GM18502 (cell line): ENCODE data around the gene TMEM250.

Source experiments
- ATAC-seq: cut with Tn5 transposase; IDR thresholded peaks from one replicate; pipeline ENCODE4 v1.9.1; 2021; ENCODE audit warnings: mild to moderate bottlenecking; ENCODE audit not compliant: unreplicated experiment, poor library complexity

The TMEM250 gene

DNA sequence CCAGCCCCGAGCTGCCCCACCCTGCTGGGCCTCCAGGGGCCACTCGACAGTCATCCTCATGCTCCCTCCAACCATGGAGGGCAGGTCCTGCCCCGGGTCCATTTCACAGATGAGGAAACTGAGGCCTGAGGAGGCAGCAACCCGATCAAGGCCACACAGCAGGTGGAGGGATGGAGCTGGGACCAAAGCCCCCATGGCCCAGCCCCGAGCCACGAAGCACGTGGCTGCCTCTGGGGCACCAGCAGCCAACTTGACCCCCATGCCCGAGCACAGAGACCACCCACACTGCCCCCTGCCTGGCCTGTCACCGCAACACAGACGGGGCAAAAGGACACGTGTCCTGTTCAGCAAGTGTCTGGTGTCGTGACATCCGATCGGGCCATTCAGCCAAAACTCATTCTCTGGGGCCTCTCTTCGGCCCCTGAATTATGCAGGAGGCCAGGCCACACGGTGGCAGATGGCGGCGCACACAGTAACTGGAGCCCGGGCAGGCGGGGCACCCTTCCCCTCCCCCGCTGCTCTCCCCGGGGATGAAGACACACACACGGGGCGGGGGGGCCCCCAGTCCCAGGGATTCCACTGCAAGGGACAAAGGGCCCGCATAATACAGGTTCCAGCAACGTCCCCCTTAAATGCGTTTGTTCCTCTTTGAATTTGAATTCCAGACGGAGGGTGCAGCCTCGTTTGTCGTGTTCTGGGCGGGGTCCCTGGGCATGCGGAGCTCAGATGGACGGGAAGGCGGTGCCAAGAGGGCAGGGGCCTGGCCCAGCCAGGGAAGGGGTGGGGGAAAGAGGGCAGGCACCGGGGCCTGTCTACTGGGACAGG lies 29.4 kb upstream of the TMEM250 start:
- no peak for ATAC-seq

GRCh38 chr9:136147038-136147889 lies 28.6 kb upstream of the TMEM250 start:
- no peak for ATAC-seq

GRCh38 chr9:136146126-136147037 lies 27.7 kb upstream of the TMEM250 start:
- ATAC-seq, result no peak

GRCh38 chr9:136145580-136145979 lies 26.9 kb upstream of the TMEM250 start:
- no peak for ATAC-seq

DNA sequence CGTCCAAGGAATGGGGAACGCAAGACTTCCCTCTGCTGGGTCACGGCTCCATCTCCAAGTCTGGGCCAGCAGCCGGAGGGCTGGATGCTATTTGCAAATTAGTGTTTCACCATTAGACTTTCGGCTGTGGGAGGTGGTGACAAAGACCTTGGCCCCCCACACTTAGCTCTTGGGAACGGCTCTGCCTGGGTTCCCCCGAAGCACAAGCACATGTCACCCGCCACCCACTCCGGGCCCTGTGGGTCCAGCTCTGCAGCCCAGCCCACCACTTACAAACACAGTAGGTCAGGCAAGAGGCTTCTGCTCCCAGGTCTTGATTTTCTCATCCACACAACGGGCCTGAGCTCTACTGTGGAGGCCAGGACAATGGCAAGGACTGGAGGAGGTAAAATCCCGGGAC lies 25.8 kb upstream of the TMEM250 start:
- ATAC-seq, result no peak

- ATAC-seq, result no peak
These were observed 24.7 kb upstream of the TMEM250 start for GRCh38 chr9:136143215-136144001.

DNA sequence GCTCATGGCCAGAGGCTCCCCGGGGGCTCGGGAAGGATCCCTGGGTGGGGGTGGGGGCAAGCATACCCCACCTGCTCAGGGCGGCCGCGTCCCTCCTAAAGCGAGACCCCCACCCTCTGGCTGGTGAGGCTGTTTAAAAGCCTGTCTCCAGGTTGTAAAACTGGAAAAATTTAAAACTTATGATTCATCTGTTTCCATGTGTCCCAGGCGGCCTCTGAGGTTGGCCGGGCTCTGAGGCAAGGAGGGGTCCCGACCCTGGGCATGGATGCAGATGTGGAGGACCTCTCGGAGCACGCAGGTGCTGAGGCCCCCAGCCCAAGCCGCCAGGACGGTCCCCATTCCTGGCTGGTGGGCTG lies 24.2 kb upstream of the TMEM250 start:
- ATAC-seq, result no peak

GRCh38 chr9:136142414-136142796 lies 23.7 kb upstream of the TMEM250 start:
- no peak for ATAC-seq

DNA sequence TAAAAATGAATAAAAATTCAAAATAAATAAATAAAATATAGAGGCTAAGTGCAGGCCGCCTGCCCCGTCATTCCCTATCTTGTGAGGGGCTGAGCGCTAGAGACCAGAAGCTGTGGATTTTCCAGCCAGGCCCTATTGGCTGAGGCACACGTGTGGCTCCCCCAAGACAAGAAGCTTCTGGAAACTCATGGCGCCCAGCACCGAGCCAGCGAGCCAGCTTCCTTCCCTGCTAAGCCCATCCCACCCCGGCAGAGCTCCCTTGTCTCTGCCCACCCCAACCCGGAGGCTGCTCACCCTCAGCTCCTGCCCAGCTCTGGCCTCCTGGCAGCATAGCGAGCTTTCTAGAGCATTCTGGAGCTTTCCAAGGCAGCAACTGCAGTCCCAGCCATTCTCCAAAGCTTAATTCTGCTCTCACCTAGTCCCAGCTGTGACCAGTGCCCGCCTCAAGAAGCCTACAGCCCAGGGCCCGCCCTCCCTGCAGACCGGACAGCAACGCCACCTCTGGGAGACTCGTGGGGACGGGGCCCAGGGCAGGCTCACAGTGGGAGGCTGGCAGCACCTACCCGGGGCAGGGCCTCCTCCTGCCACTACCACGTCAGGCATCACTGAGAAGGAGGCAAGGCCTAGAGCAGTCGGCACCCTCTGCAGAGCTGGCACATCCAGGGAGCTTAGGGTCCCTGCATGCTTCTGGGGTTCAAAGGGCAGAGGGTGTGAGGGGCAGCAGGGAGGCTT lies 23.2 kb upstream of the TMEM250 start:
- no peak for ATAC-seq

DNA sequence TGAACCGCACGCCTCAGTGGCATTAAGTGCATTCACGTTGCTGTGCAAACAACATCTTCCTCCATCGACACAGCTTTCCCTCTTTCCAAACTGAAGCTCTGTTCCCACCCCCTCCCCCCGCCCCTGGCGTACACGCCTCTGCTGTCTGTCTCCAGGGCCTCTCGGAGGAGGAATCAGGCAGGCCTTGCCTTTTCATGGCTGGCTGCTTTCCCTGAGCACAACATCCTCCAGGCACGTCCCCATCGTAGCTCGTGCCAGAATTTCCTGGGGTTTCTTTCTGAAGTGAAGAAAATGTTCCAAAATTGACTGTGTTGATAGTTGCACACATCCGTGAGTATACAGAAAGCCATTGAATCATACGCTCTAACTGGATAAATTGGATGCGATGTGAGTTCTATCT lies 22.3 kb upstream of the TMEM250 start:
- no peak for ATAC-seq

DNA sequence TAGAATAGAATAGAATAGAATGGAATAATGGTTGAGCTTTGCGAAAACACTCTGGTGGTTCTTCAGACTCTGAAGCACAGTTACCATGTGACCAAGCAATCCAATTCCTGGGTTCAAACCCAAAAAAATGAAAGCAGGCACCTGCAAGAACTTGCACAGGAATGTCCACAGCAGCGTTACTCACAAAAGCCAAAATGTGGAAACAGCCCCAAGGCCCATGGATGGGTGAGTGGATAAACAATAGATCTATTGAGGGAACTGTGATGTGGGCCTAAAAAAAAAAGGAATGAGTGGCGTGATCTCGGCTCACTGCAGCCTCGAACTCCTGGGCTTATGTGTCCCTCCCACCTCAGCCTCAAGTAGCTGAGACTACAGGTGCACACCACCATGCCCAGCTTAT lies 21.4 kb upstream of the TMEM250 start:
- no peak for ATAC-seq

DNA sequence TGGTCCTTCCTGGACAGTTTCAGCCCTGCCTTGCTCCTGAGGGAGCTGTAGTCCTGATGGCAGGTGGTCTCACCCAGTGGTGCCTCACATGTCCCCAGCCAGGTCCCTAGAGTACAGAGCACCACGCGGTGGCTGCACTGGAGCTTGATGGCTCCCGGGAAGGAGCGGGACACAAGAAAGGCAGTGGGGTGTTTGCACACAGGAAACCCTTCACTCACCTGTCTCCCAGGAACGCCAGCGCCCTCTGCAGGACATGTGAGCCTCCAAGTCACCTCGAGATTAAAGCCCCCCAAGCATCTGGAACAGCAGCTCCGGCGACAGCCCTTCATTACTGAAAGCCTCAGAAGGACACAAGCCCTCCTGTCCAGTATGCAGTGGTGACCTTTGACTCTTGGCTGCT lies 19.9 kb upstream of the TMEM250 start:
- ATAC-seq, result no peak

DNA sequence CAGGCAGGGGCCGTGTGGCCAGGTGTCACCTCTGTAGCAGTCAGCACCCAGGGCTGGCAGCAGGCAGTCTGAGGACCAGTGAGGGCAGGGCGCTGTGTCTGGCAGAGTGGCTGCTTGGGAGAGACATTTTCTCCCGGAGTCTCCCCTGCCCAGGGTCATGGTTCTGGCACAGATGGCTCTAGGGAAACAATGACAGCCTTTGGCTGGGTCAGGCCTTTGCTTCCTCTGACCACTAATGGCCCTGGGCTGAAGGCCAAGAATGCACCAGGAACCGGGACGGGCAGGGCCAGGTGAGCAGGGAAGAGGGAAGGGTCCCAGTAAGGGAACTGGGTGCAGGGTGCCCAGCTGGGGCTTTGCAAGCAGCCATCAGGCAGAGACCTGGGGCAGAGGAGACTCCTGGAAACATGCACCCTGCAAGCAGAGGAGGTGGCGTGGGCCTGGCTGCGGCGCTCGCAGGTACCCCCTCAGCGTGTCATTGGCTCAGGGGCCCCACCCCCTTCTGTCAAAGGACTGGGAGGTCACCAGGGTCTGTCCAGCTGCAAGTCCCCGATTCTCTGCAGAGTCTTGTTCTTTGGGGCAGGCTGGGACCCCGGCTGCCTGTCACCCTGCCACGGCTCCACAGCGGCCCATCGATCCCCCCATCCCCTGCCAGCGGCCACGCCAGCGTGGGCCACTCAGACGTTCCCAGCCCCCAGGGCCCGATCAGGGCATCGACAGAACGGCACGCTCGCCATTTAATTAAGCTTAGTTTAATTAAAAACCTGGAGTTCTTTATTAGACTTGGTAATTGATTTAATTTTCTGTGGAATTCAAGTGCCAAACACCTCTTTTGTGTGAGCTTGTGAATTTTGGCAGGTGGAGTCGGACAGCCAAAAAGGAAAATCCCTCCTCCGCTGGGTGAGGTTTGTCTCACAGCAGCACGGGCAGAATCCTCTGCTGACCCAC lies 18.9 kb upstream of the TMEM250 start:
- ATAC-seq, result no peak

DNA sequence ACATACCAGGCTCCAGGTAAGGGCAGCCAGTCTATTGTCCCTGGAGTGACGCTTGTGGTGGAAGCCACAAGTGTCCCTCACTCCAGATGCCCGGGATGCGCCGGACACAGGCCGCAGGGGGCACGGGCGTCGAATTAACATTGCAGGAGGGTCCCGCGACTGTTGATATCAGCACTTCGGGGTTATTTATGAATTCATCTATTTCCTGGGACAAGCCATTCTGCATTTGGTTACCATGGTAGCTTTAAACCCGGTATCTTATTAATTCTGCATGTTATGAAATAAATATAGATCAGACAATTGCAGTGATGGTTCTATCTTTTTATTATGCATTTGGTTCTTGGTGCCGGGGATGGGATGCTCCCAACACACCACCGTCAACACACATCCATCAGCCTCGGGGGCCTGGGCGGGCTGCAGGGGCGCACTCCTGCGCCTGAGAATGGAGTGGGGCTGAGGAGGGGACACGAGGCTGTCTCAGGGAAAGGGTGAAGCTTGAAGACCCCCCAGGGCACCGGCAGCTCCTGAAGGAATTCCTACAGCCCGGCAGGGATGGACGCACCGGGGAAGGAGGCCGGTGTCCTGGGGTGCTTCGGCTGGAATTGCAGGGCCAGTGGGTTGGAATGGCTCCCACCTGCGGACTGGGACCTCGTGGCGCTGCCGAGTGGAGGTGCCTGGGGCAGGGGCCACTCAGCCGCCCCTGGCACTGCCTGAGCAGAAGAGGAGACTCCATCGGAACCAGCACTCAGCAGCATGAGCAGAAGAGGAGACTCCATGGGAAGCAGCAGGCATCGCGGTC lies 17.7 kb upstream of the TMEM250 start:
- ATAC-seq, result no peak

GRCh38 chr9:136135326-136136126 lies 16.9 kb upstream of the TMEM250 start:
- no peak for ATAC-seq

GRCh38 chr9:136133959-136134484 lies 15.3 kb upstream of the TMEM250 start:
- no peak for ATAC-seq
